Esophagus squamous epithelium (tissue), 4 donors: ENCODE data around the gene INTU.

Experiments
- POLR2A ChIP-seq, 4 donors: fragments of 450-650 bp; IDR thresholded peaks; one replicate each; pipeline ENCODE4 v1.6.1; 2017; ENCODE audit warnings: antibody characterized with exemption in 4 of 4, mild to moderate bottlenecking in 4 of 4, moderate library complexity in 3 of 4
- TF ChIP-seq, protein P1 (sequence below), 6 experiments: fragments of 450-650 bp in 4 of 6; fragments of 200-600 bp in 2 of 6; sonication (generic) in 2 of 6; IDR thresholded peaks; one replicate each; pipeline ENCODE4 v1.5.1; 2016 to 2019; ENCODE audit warnings: antibody characterized with exemption in 6 of 6, mild to moderate bottlenecking in 4 of 6, moderate library complexity in 4 of 6

DNA sequence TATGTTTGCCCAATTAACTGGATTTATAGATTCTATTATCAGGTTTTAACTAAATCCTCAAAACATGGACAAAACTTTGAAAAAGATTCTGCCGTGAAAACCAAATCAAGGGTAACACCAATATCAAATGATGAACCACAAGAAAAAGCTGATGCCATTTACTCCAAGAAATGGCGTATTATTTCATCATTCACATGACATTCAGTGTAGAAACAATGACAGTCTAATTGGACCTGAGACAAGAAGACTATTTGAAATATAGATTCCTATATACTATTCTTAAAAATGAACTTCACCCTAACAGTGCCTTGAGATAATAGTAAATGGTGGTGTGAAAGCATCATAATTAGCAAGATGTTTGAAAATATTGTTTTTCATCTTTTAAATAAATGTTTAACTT lies 102.2 kb downstream of the INTU start:
- TF ChIP-seq POLR2A (IDR thresholded peaks at IDR 0.05): no peak
- TF ChIP-seq, protein P1, sequence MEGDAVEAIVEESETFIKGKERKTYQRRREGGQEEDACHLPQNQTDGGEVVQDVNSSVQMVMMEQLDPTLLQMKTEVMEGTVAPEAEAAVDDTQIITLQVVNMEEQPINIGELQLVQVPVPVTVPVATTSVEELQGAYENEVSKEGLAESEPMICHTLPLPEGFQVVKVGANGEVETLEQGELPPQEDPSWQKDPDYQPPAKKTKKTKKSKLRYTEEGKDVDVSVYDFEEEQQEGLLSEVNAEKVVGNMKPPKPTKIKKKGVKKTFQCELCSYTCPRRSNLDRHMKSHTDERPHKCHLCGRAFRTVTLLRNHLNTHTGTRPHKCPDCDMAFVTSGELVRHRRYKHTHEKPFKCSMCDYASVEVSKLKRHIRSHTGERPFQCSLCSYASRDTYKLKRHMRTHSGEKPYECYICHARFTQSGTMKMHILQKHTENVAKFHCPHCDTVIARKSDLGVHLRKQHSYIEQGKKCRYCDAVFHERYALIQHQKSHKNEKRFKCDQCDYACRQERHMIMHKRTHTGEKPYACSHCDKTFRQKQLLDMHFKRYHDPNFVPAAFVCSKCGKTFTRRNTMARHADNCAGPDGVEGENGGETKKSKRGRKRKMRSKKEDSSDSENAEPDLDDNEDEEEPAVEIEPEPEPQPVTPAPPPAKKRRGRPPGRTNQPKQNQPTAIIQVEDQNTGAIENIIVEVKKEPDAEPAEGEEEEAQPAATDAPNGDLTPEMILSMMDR (IDR thresholded peaks at IDR 0.05): no peak
